ENCODE results near the gene HS3ST4.

HS3ST4 gene

DNA sequence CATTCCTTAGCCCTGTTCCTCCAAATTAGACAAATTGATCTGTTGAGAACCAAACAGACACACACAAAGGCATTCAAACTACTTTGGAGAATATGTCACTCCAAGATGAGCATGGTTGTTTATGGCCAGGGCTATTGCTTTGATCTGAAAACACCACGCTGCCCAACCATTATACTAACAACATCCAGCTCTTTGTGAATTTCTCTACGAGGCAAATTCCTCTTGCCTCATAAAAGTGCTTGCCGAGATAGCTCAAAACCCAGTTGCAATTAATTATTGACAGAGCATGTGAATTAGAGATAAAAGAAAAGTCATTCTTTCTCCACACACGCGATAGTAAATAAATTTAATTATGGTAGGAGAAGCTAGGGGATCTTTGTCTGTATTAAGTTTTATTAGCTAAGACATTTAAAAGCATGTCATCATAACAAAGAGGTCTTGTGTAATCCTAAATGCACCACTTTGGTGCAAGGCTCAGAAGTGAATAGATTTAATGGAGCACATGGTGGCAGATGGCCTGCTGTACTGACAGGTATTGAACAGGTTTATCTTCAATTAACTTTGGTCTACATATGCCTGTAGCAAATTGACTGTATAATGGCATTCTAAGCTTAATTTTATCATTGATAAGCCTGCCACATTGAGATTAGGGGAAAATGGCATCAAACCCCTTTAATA, 441.8 kb downstream of the HS3ST4 start:
- DNase-seq = no peak
- no peak for TF ChIP-seq EZH2 (IDR thresholded peaks at IDR 0.05; ENCODE audit: borderline replicate concordance, low read depth, low read length, severe bottlenecking)
- TF ChIP-seq, protein P1, sequence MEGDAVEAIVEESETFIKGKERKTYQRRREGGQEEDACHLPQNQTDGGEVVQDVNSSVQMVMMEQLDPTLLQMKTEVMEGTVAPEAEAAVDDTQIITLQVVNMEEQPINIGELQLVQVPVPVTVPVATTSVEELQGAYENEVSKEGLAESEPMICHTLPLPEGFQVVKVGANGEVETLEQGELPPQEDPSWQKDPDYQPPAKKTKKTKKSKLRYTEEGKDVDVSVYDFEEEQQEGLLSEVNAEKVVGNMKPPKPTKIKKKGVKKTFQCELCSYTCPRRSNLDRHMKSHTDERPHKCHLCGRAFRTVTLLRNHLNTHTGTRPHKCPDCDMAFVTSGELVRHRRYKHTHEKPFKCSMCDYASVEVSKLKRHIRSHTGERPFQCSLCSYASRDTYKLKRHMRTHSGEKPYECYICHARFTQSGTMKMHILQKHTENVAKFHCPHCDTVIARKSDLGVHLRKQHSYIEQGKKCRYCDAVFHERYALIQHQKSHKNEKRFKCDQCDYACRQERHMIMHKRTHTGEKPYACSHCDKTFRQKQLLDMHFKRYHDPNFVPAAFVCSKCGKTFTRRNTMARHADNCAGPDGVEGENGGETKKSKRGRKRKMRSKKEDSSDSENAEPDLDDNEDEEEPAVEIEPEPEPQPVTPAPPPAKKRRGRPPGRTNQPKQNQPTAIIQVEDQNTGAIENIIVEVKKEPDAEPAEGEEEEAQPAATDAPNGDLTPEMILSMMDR (IDR thresholded peaks at IDR 0.05; ENCODE audit: borderline replicate concordance, extremely low read depth, low read length, poor library complexity, severe bottlenecking) = no peak

DNA sequence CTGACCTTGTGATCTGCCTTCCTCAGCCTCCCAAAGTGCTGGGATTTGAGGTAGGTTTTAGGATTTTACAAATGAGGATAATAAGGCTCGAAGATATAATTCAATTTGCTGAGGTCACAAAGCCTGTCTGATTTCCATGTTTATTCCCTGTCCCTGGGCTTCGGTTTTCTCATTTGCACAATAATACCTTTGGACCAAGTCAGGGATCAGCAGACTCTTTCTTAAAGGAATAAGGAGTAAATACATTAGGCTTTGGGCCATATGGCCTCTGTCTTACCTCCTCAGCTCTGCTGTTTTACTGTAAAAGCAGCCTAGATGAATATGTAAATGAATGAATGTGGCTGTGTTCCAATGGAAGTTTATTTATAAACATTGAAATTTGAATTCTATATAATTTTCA, 442.8 kb downstream of the HS3ST4 start:
- H4K20me1 ChIP-seq (ENCODE audit: insufficient read depth, low read length) = no peaks in the 10 kb centered on the region
- DNase-seq (no peak), ATAC-seq (ENCODE audit: insufficient read depth, low read depth) (no peak)
- H3K4me3 ChIP-seq (ENCODE audit: low read depth in 1 of 2, low read length in 2 of 2) = no peak overlapping the region
- no peak overlapping the region for H2AFZ ChIP-seq (ENCODE audit: low read depth, low read length)
- H3K4me2 ChIP-seq (ENCODE audit: insufficient read depth, low read length) = no peak overlapping the region
- H3K27ac ChIP-seq (ENCODE audit: low read length) = no peak overlapping the region
- no peaks in the 10 kb centered on the region for H3K4me1 ChIP-seq (ENCODE audit: insufficient read depth, low read length)
- H3K27me3 ChIP-seq (ENCODE audit: insufficient read depth, low read length, poor library complexity) = peaks cover 9% of the 10 kb centered on the region
- H3K79me2 ChIP-seq (ENCODE audit: insufficient read depth, low read length) = no peaks in the 10 kb centered on the region
- TF ChIP-seq, protein P1 (IDR thresholded peaks at IDR 0.05; ENCODE audit: borderline replicate concordance, extremely low read depth, low read length, poor library complexity, severe bottlenecking) = no peak
- TF ChIP-seq EZH2 (IDR thresholded peaks at IDR 0.05; ENCODE audit: borderline replicate concordance, low read depth, low read length, severe bottlenecking) = no peak
- H3K36me3 ChIP-seq (ENCODE audit: insufficient read depth, low read length) = no peaks in the 10 kb centered on the region
- H3K9ac ChIP-seq (ENCODE audit: low read depth, low read length) = no peak overlapping the region
- H3K9me3 ChIP-seq (ENCODE audit: insufficient read depth, low read length, severe bottlenecking) = no peaks in the 10 kb centered on the region

More for the DNA sequence above, 441.8 kb downstream of the HS3ST4 start:
- H3K36me3 ChIP-seq (ENCODE audit: insufficient read depth, low read length) = no peaks in the 10 kb centered on the region
- H4K20me1 ChIP-seq (ENCODE audit: insufficient read depth, low read length) = no peaks in the 10 kb centered on the region
- no peak overlapping the region for H3K27ac ChIP-seq (ENCODE audit: low read length)
- ATAC-seq (ENCODE audit: insufficient read depth, low read depth) = no peak
- H3K4me2 ChIP-seq (ENCODE audit: insufficient read depth, low read length) = no peak overlapping the region
- H3K9me3 ChIP-seq (ENCODE audit: insufficient read depth, low read length, severe bottlenecking) = no peaks in the 10 kb centered on the region
- peaks cover 6% of the 10 kb centered on the region for H3K27me3 ChIP-seq (ENCODE audit: insufficient read depth, low read length, poor library complexity)
- no peaks in the 10 kb centered on the region for H3K79me2 ChIP-seq (ENCODE audit: insufficient read depth, low read length)
- H3K4me3 ChIP-seq (ENCODE audit: low read depth in 1 of 2, low read length in 2 of 2) = no peak overlapping the region
- no peak overlapping the region for H2AFZ ChIP-seq (ENCODE audit: low read depth, low read length)
- H3K9ac ChIP-seq (ENCODE audit: low read depth, low read length) = no peak overlapping the region
- no peaks in the 10 kb centered on the region for H3K4me1 ChIP-seq (ENCODE audit: insufficient read depth, low read length)

DNA sequence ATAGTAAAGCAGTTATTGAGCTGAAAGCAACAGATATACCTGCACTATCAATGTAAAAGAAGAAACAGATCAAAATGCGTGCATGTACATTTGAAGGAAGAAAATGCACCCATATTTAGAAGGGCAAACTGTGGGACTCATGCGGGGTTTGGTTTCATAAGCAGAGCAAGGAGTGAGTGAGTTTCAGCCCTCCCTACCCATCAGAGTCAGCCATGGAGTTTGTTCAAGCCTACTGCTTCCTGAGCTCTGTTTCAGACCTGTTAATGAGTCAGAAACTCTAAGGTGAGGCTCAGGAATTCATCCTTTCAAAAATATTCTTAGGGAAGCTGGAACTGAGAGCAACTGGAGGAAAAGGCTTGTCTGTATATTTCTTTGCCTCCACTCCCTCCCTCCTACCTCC, 446.2 kb downstream of the HS3ST4 start:
- Histone ChIP-seq H3K4me2 (ENCODE audit: insufficient read depth, low read length) (no peak overlapping the region), H3K4me3 (ENCODE audit: low read depth in 1 of 2, low read length in 2 of 2) (no peak overlapping the region), H4K20me1 (ENCODE audit: insufficient read depth, low read length) (no peaks in the 10 kb centered on the region), H3K4me1 (ENCODE audit: insufficient read depth, low read length) (no peaks in the 10 kb centered on the region), H3K79me2 (ENCODE audit: insufficient read depth, low read length) (no peaks in the 10 kb centered on the region), H3K9ac (ENCODE audit: low read depth, low read length) (no peak overlapping the region), H3K27me3 (ENCODE audit: insufficient read depth, low read length, poor library complexity) (peaks cover 9% of the 10 kb centered on the region), H3K36me3 (ENCODE audit: insufficient read depth, low read length) (no peaks in the 10 kb centered on the region), H3K27ac (ENCODE audit: low read length) (no peak overlapping the region), H3K9me3 (ENCODE audit: insufficient read depth, low read length, severe bottlenecking) (no peaks in the 10 kb centered on the region), H2AFZ (ENCODE audit: low read depth, low read length) (no peak overlapping the region)
- no peak for DNase-seq
- ATAC-seq (ENCODE audit: insufficient read depth, low read depth) = no peak
- TF ChIP-seq, protein P1 (IDR thresholded peaks at IDR 0.05; ENCODE audit: borderline replicate concordance, extremely low read depth, low read length, poor library complexity, severe bottlenecking) = no peak
- TF ChIP-seq EZH2 (IDR thresholded peaks at IDR 0.05; ENCODE audit: borderline replicate concordance, low read depth, low read length, severe bottlenecking) = no peak
